Muscle layer of colon (tissue), 2 donors: ENCODE results near the gene HOXA1.

Experiments used
- H3K27ac ChIP-seq: one replicate; pipeline ENCODE4 v1.7.0; 2013; ENCODE audit warnings: low read depth, mild to moderate bottlenecking, low read length, moderate library complexity
- H3K27me3 ChIP-seq, 2 donors: one replicate each; pipeline ENCODE4 v1.7.0; 2013; ENCODE audit warnings: low read length in 2 of 2, mild to moderate bottlenecking in 2 of 2; ENCODE audit not compliant: insufficient read depth in 2 of 2, control insufficient read depth in 1 of 2
- H3K36me3 ChIP-seq: one replicate; pipeline ENCODE4 v1.7.0; 2013; ENCODE audit warnings: mild to moderate bottlenecking, low read length; ENCODE audit not compliant: insufficient read depth
- H3K4me1 ChIP-seq: one replicate; pipeline ENCODE4 v1.7.0; 2013; ENCODE audit warnings: mild to moderate bottlenecking, low read length; ENCODE audit not compliant: insufficient read depth
- H3K4me3 ChIP-seq, 2 donors: one replicate each; pipeline ENCODE4 v1.7.0; 2013; ENCODE audit warnings: low read length in 2 of 2, low read depth in 1 of 2, mild to moderate bottlenecking in 1 of 2, moderate library complexity in 1 of 2
- H3K9ac ChIP-seq: one replicate; pipeline ENCODE4 v1.7.0; 2013; ENCODE audit warnings: low read length
- H3K9me3 ChIP-seq: one replicate; pipeline ENCODE4 v1.7.0; 2013; ENCODE audit warnings: mild to moderate bottlenecking, low read length
- donor health status: abdominal sarcoma.
- donor health status: Adenocarcinoma of cecum.

HOXA1 gene

GRCh38 chr7:27122077-27122910, 26.5 kb upstream of the HOXA1 start:
- no peaks in the 10 kb centered on the region for H3K27me3 ChIP-seq
- no peak overlapping the region for H3K9ac ChIP-seq
- H3K4me1 ChIP-seq: peaks cover 62% of the 10 kb centered on the region
- no peaks in the 10 kb centered on the region for H3K9me3 ChIP-seq
- H3K4me3 ChIP-seq: peak overlapping the region in 1 of 2 donors; percentile 8
- peak overlapping the region; percentile 53 for H3K27ac ChIP-seq
- peaks cover 10% of the 10 kb centered on the region for H3K36me3 ChIP-seq

- Histone ChIP-seq H3K27me3 (no peaks in the 10 kb centered on the region), H3K27ac (no peak overlapping the region), H3K36me3 (peaks cover 10% of the 10 kb centered on the region), H3K9ac (no peak overlapping the region), H3K4me1 (peaks cover 59% of the 10 kb centered on the region), H3K4me3 (peak overlapping the region in 1 of 2 donors; percentile 8), H3K9me3 (no peaks in the 10 kb centered on the region)
These were observed 25.9 kb upstream of the HOXA1 start for GRCh38 chr7:27121684-27122076.

GRCh38 chr7:27119412-27119911, 23.7 kb upstream of the HOXA1 start:
- H3K9ac ChIP-seq: no peak overlapping the region
- H3K27ac ChIP-seq: no peak overlapping the region
- H3K4me3 ChIP-seq: no peak overlapping the region
- no peaks in the 10 kb centered on the region for H3K9me3 ChIP-seq
- H3K4me1 ChIP-seq: peaks cover 49% of the 10 kb centered on the region
- H3K27me3 ChIP-seq: no peaks in the 10 kb centered on the region
- peaks cover 8% of the 10 kb centered on the region for H3K36me3 ChIP-seq

GRCh38 chr7:27118580-27118979, 22.8 kb upstream of the HOXA1 start:
- Histone ChIP-seq H3K4me1 (peaks cover 47% of the 10 kb centered on the region), H3K9me3 (no peaks in the 10 kb centered on the region), H3K36me3 (peaks cover 6% of the 10 kb centered on the region), H3K27ac (peak overlapping the region; percentile 67), H3K9ac (no peak overlapping the region), H3K27me3 (no peaks in the 10 kb centered on the region), H3K4me3 (peak overlapping the region in 1 of 2 donors; percentile 71)

GRCh38 chr7:27117887-27118491, 22.2 kb upstream of the HOXA1 start:
- peak overlapping the region; percentile 67 for H3K27ac ChIP-seq
- peak overlapping the region; percentile 49 for H3K9ac ChIP-seq

GRCh38 chr7:27116962-27117886, 21.4 kb upstream of the HOXA1 start:
- Histone ChIP-seq H3K27ac (peak overlapping the region; percentile 94), H3K9me3 (no peaks in the 10 kb centered on the region), H3K27me3 (no peaks in the 10 kb centered on the region), H3K4me3 (peak overlapping the region; percentile 28 to 71), H3K36me3 (peaks cover 6% of the 10 kb centered on the region), H3K4me1 (peaks cover 57% of the 10 kb centered on the region), H3K9ac (peak overlapping the region; percentile 76)

More at GRCh38 chr7:27117887-27118491, 22.2 kb upstream of the HOXA1 start:
- H3K27me3 ChIP-seq: no peaks in the 10 kb centered on the region
- H3K4me3 ChIP-seq: peak overlapping the region in 1 of 2 donors; percentile 71
- H3K9me3 ChIP-seq: no peaks in the 10 kb centered on the region
- peaks cover 6% of the 10 kb centered on the region for H3K36me3 ChIP-seq
- peaks cover 49% of the 10 kb centered on the region for H3K4me1 ChIP-seq

GRCh38 chr7:27116031-27116961, 20.5 kb upstream of the HOXA1 start:
- Histone ChIP-seq H3K4me3 (peak overlapping the region; percentile 43 to 71), H3K36me3 (peaks cover 6% of the 10 kb centered on the region), H3K9me3 (no peaks in the 10 kb centered on the region), H3K9ac (peak overlapping the region; percentile 76), H3K27me3 (no peaks in the 10 kb centered on the region), H3K4me1 (peaks cover 63% of the 10 kb centered on the region), H3K27ac (peak overlapping the region; percentile 94)

GRCh38 chr7:27115221-27116026, 19.6 kb upstream of the HOXA1 start:
- H3K9ac ChIP-seq: peak overlapping the region; percentile 76
- H3K4me3 ChIP-seq: peak overlapping the region; percentile 43 to 71
- no peaks in the 10 kb centered on the region for H3K9me3 ChIP-seq
- H3K36me3 ChIP-seq: peaks cover 6% of the 10 kb centered on the region
- H3K4me1 ChIP-seq: peaks cover 62% of the 10 kb centered on the region
- no peaks in the 10 kb centered on the region for H3K27me3 ChIP-seq
- H3K27ac ChIP-seq: peak overlapping the region; percentile 94

- H3K4me1 ChIP-seq: peaks cover 61% of the 10 kb centered on the region
- peaks cover 6% of the 10 kb centered on the region for H3K36me3 ChIP-seq
- peak overlapping the region; percentile 94 for H3K27ac ChIP-seq
- no peaks in the 10 kb centered on the region for H3K27me3 ChIP-seq
- peak overlapping the region; percentile 76 for H3K9ac ChIP-seq
- H3K4me3 ChIP-seq: peak overlapping the region; percentile 43 to 71
- H3K9me3 ChIP-seq: no peaks in the 10 kb centered on the region
These were observed 19.1 kb upstream of the HOXA1 start for GRCh38 chr7:27114881-27115220.
